Mesenteric fat pad (tissue), 1 donor: ENCODE results near the gene ALPK1. TPM values are rescaled to one million over a fixed set of nuclear protein-coding genes. Genes with fewer than 3 reads are reported as not detected.
"Not testable (repeated sequence)": the region's sequence is repeated elsewhere in the genome, so short reads cannot be mapped to it uniquely, and the experiment has no call there.

Experiments used
- DNase-seq: peaks from one replicate; pipeline ENCODE4 v3.0.0-alpha.2; 2020; ENCODE audit warnings: low spot score
- total RNA-seq: library from RNA; stranded (reverse); fragmentation: NEBNext Ultra II Directional; extraction: Animal tissue kit (Norgen Biotek cat#: 25700); gene quantifications from one replicate; pipeline ENCODE4 v1.2.1, GENCODE V29; 2021
- donor health status: DM: yes; HTN: yes; CAD: no.

Gene ALPK1
- total RNA-seq, 1 donor from 2014 or later = 29.0 TPM

GRCh38 chr4:112284166-112284565, 13.0 kb upstream of the ALPK1 start:
- DNase-seq = no peak

- DNase-seq = no peak
These were observed 12.3 kb upstream of the ALPK1 start for GRCh38 chr4:112284662-112285411.

GRCh38 chr4:112287258-112287989, 9.7 kb upstream of the ALPK1 start:
- no peak for DNase-seq

GRCh38 chr4:112288455-112288854, 8.7 kb upstream of the ALPK1 start:
- no peak for DNase-seq

GRCh38 chr4:112289407-112290253, 7.5 kb upstream of the ALPK1 start:
- no peak for DNase-seq

GRCh38 chr4:112290341-112290740, 6.8 kb upstream of the ALPK1 start:
- DNase-seq = no peak

GRCh38 chr4:112299721-112300120, 2.6 kb downstream of the ALPK1 start:
- no peak for DNase-seq

GRCh38 chr4:112302320-112303274, 5.4 kb downstream of the ALPK1 start:
- no peak for DNase-seq

- DNase-seq = not testable (repeated sequence)
These were observed 8.3 kb downstream of the ALPK1 start for GRCh38 chr4:112305477-112305876.

- not testable (repeated sequence) for DNase-seq
These were observed 12.2 kb downstream of the ALPK1 start for GRCh38 chr4:112309263-112309791.

- DNase-seq = no peak
These were observed 14.3 kb downstream of the ALPK1 start for GRCh38 chr4:112311516-112311915.

- DNase-seq = no peak
These were observed 15.6 kb downstream of the ALPK1 start for GRCh38 chr4:112312610-112313239.

GRCh38 chr4:112315446-112315845, 18.3 kb downstream of the ALPK1 start:
- DNase-seq = no peak

- no peak for DNase-seq
These were observed 19.2 kb downstream of the ALPK1 start for GRCh38 chr4:112316360-112316759.

- no peak for DNase-seq
These were observed 21.3 kb downstream of the ALPK1 start for GRCh38 chr4:112318239-112319142.

GRCh38 chr4:112321776-112322684, 24.9 kb downstream of the ALPK1 start:
- no peak for DNase-seq

- no peak for DNase-seq
These were observed 25.7 kb downstream of the ALPK1 start for GRCh38 chr4:112322866-112323265.

- DNase-seq = no peak
These were observed 28.4 kb downstream of the ALPK1 start for GRCh38 chr4:112325530-112325929.
